OCI-LY1 (cell line): Measurements from ENCODE around the gene CEP131.

Source experiments
- CTCF ChIP-seq: fragments of 200-600 bp; sonication (generic), shearing (Covaris generic); IDR thresholded peaks from 2 replicates; pipeline ENCODE4 v1.5.1; 2017; ENCODE audit warnings: mild to moderate bottlenecking, antibody characterized with exemption, low read length, moderate library complexity, mixed read lengths
- EZH2 ChIP-seq: fragments of 200-600 bp; sonication (generic), shearing (Covaris generic); IDR thresholded peaks from 2 replicates; pipeline ENCODE4 v1.8.0; 2017; ENCODE audit warnings: borderline replicate concordance, mixed run types, mild to moderate bottlenecking, antibody characterized with exemption, low read length, moderate library complexity, mixed read lengths

GRCh38 chr17:81206166-81206565 is 16.6 kb downstream of the CEP131 start:
- no peak for TF ChIP-seq CTCF
- TF ChIP-seq EZH2 = no peak
